Stomach smooth muscle (tissue), 2 donors: ENCODE data around the gene SULT1C2.

ENCODE experiments used
- H3K27ac ChIP-seq: one replicate; pipeline ENCODE4 v1.7.0; 2013; ENCODE audit warnings: mild to moderate bottlenecking, low read length, inconsistent platforms
- H3K27me3 ChIP-seq, 2 donors: one replicate each; pipeline ENCODE4 v1.7.0; 2013; ENCODE audit warnings: low read length in 2 of 2; ENCODE audit not compliant: insufficient read depth in 2 of 2, control insufficient read depth in 1 of 2
- H3K36me3 ChIP-seq, 2 donors: one replicate each; pipeline ENCODE4 v1.7.0; 2013; ENCODE audit warnings: low read length in 2 of 2; ENCODE audit not compliant: control insufficient read depth in 2 of 2, insufficient read depth in 2 of 2
- H3K4me1 ChIP-seq: one replicate; pipeline ENCODE4 v1.7.0; 2013; ENCODE audit warnings: low read length; ENCODE audit not compliant: control insufficient read depth, insufficient read depth
- H3K4me3 ChIP-seq, 2 donors: one replicate each; pipeline ENCODE4 v1.7.0; 2013; ENCODE audit warnings: low read length in 2 of 2
- H3K9ac ChIP-seq, 2 donors: one replicate each; pipeline ENCODE4 v1.7.0; 2013; ENCODE audit warnings: low read length in 2 of 2, mild to moderate bottlenecking in 1 of 2
- H3K9me3 ChIP-seq, 2 donors: one replicate each; pipeline ENCODE4 v1.7.0; 2013; ENCODE audit warnings: low read length in 2 of 2; ENCODE audit not compliant: control insufficient read depth in 2 of 2
- donor health status: healthy.
- donor health status: Pancreatic carcinoma.

Gene SULT1C2

GRCh38 chr2:108293850-108294249 is 5.2 kb downstream of the SULT1C2 start:
- H3K9me3 ChIP-seq, result peaks cover 4 to 5% of the 10 kb centered on the region in 2 donors
- H3K36me3 ChIP-seq, result no peaks in the 10 kb centered on the region
- H3K9ac ChIP-seq, result no peak overlapping the region
- no peaks in the 10 kb centered on the region for H3K27me3 ChIP-seq
- H3K27ac ChIP-seq, result no peak overlapping the region
- no peak overlapping the region for H3K4me3 ChIP-seq
- H3K4me1 ChIP-seq, result no peaks in the 10 kb centered on the region

DNA sequence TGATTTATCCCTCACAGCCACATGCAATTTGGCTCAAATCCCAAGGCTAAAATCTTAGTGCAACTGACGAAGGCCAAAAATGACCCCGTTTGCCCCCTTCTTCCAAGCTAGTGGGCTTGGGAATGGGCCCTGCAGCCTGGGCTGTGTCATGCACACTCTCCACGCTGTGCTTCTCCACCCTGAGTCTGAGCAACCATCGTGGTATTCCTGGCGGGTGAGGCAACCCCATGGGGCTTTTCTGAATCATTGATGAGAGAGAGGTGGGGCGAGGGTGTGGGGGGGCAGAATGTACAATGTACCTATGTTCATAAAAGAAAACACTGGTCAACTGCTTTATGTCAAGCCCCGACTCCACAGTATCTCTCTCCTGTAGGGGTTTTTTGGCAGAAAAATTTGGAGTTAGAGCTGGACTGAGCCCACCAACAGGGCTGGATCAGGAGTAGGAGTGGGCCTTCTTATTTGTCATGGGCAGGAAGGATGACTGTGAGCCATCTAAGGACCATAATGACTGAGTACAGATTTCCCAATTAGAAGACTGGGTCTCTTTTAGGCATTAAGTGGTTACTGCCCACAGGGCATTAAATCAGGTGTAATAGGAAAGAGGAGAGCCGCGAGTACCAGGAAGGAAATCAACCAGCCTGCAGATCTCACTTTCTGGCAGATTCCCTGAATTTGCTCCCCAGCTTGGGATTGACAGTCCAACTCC is 8.9 kb downstream of the SULT1C2 start:
- no peaks in the 10 kb centered on the region for H3K27me3 ChIP-seq
- H3K4me3 ChIP-seq, result no peak overlapping the region
- H3K9me3 ChIP-seq, result peaks cover 0 to 7% of the 10 kb centered on the region in 2 donors
- H3K4me1 ChIP-seq, result no peaks in the 10 kb centered on the region
- H3K36me3 ChIP-seq, result no peaks in the 10 kb centered on the region
- no peak overlapping the region for H3K9ac ChIP-seq
- H3K27ac ChIP-seq, result no peak overlapping the region

- Histone ChIP-seq H3K36me3 (no peaks in the 10 kb centered on the region), H3K27ac (no peak overlapping the region), H3K9ac (no peak overlapping the region), H3K4me1 (no peaks in the 10 kb centered on the region), H3K9me3 (peaks cover 0 to 7% of the 10 kb centered on the region in 2 donors), H3K4me3 (no peak overlapping the region), H3K27me3 (peaks cover 0 to 2% of the 10 kb centered on the region in 2 donors)
These were observed 12.9 kb downstream of the SULT1C2 start for GRCh38 chr2:108301558-108301957.

DNA sequence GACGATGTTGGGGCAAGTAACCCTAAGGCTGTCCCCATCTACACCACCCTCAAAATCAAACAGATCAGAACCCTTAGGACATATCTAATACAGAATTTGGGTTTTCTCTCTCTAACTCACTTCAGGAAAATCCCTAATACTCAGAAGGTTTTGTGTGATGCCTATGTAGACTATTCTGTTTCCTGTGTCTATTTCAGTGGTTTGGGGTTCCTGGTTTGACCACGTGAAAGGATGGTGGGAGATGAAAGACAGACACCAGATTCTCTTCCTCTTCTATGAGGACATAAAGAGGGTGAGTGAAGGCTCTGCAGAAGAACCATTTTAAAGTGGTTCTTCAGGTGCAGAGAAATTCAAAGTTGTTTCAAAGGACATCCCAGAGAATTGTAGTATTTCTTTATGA is 16.3 kb downstream of the SULT1C2 start:
- no peak overlapping the region for H3K9ac ChIP-seq
- H3K36me3 ChIP-seq, result no peaks in the 10 kb centered on the region
- H3K9me3 ChIP-seq, result peaks cover 0 to 2% of the 10 kb centered on the region in 2 donors
- no peak overlapping the region for H3K27ac ChIP-seq
- H3K4me3 ChIP-seq, result no peak overlapping the region
- peaks cover 0 to 2% of the 10 kb centered on the region in 2 donors for H3K27me3 ChIP-seq
- H3K4me1 ChIP-seq, result no peaks in the 10 kb centered on the region

GRCh38 chr2:108305901-108306300 is 17.2 kb downstream of the SULT1C2 start:
- H3K36me3 ChIP-seq, result no peaks in the 10 kb centered on the region
- no peak overlapping the region for H3K27ac ChIP-seq
- peaks cover 0 to 2% of the 10 kb centered on the region in 2 donors for H3K27me3 ChIP-seq
- peaks cover 0 to under 1% of the 10 kb centered on the region in 2 donors for H3K9me3 ChIP-seq
- H3K9ac ChIP-seq, result no peak overlapping the region
- no peaks in the 10 kb centered on the region for H3K4me1 ChIP-seq
- no peak overlapping the region for H3K4me3 ChIP-seq

DNA sequence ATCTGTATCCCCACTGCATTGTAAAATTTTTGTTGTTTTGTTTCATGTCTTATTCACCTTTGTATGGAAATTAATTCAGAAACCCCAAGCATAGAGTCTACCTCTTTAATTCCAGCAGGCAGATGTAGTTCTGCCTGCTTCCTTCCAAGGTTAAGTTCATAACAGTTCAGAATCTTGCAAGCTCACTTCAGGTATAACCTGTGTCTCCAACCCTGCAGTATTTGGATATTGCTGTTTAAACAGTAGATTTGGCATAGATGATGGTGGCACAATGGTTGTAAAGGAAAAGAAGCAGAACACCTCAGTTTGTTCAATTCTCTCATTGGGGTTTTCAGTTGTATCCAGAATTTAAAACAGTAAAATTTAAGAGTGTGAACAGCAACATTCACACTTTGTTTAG is 21.2 kb downstream of the SULT1C2 start:
- H3K4me1 ChIP-seq, result no peaks in the 10 kb centered on the region
- no peaks in the 10 kb centered on the region for H3K9me3 ChIP-seq
- no peak overlapping the region for H3K9ac ChIP-seq
- no peaks in the 10 kb centered on the region for H3K36me3 ChIP-seq
- no peaks in the 10 kb centered on the region for H3K27me3 ChIP-seq
- no peak overlapping the region for H3K4me3 ChIP-seq
- H3K27ac ChIP-seq, result no peak overlapping the region

- no peak overlapping the region for H3K4me3 ChIP-seq
- H3K9ac ChIP-seq, result no peak overlapping the region
- H3K9me3 ChIP-seq, result no peaks in the 10 kb centered on the region
- H3K27me3 ChIP-seq, result no peaks in the 10 kb centered on the region
- H3K36me3 ChIP-seq, result no peaks in the 10 kb centered on the region
- H3K4me1 ChIP-seq, result no peaks in the 10 kb centered on the region
- H3K27ac ChIP-seq, result no peak overlapping the region
These were observed 26.0 kb downstream of the SULT1C2 start for GRCh38 chr2:108314586-108315296.

GRCh38 chr2:108315444-108315934 is 26.8 kb downstream of the SULT1C2 start:
- no peaks in the 10 kb centered on the region for H3K36me3 ChIP-seq
- no peak overlapping the region for H3K9ac ChIP-seq
- no peaks in the 10 kb centered on the region for H3K27me3 ChIP-seq
- no peaks in the 10 kb centered on the region for H3K9me3 ChIP-seq
- no peak overlapping the region for H3K4me3 ChIP-seq
- no peaks in the 10 kb centered on the region for H3K4me1 ChIP-seq
- H3K27ac ChIP-seq, result no peak overlapping the region

DNA sequence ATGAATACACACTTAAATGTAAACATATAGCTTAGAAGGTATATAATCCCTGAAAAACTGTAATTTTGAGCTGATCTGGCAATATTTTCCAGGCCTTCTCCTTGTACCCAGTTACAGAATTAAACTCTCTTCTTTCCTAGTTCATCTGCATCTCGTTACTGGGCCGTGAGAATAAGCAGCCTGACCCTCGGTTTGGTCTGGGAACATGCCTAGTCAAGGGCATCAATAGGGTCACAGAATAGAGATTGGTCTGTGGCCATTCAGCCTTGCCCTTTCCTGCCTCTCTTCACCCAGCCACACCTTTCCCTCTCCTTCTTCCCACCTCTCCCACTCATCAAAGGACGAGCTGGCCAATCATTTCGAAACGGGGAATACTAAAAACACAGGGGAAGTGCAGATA is 27.3 kb downstream of the SULT1C2 start:
- H3K4me1 ChIP-seq, result no peaks in the 10 kb centered on the region
- no peaks in the 10 kb centered on the region for H3K9me3 ChIP-seq
- no peak overlapping the region for H3K27ac ChIP-seq
- H3K4me3 ChIP-seq, result no peak overlapping the region
- H3K36me3 ChIP-seq, result no peaks in the 10 kb centered on the region
- H3K9ac ChIP-seq, result no peak overlapping the region
- H3K27me3 ChIP-seq, result no peaks in the 10 kb centered on the region

DNA sequence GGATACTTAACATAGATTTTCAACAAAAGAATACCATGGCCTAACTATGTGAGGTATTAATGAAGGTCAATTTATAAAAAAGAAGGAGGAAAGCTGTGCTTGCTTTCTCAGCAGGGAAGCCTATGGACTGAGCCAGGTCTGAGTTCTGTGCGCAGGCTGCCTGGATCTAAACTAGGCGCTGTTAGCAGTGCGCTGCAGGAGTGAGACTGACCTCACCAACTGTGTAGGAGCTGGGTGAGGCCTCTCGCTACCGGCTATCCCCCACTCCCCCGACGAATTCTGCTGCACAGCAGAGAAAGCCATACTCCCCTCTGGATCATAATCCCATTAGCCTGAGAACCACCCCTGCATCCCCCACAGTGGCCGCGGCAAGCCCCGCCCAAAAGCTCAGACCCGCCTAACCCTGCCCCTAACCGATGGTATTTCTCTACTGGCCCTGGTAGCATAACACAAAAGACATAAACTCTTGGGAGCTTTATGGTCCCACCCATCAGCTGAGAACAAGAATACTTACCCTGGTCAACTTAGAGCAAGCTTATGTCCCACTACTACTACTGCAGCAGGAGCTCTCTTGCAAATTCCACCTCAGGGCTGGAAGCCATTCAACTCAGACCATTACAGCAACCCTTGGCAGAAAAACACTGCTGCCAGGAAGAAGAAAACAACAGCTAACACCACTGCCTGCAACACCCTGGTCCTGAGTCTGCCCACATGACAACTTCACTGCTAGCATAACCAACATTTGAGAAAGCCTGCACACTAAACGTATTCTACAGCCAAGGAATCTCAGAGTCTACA is 28.0 kb downstream of the SULT1C2 start:
- Histone ChIP-seq H3K4me3 (no peak overlapping the region), H3K4me1 (no peaks in the 10 kb centered on the region), H3K9me3 (no peaks in the 10 kb centered on the region), H3K9ac (no peak overlapping the region), H3K27ac (no peak overlapping the region), H3K27me3 (no peaks in the 10 kb centered on the region), H3K36me3 (no peaks in the 10 kb centered on the region)
